GM12891 (cell line): ENCODE measurements around the gene ARMH3.

Experiments used
- PAX5 ChIP-seq: IDR thresholded peaks from 2 replicates; pipeline ENCODE4 v1.6.1; 2011; ENCODE audit warnings: low read length, moderate library complexity, mild to moderate bottlenecking; ENCODE audit not compliant: insufficient read depth, severe bottlenecking
- POLR2A ChIP-seq: IDR thresholded peaks from 2 replicates; pipeline ENCODE4 v1.6.1; 2011; ENCODE audit warnings: low read depth, low read length, control low read depth
- POLR2AphosphoS5 ChIP-seq: IDR thresholded peaks from 2 replicates; pipeline ENCODE4 v1.6.1; 2011; ENCODE audit warnings: low read depth, low read length, control low read depth
- POU2F2 ChIP-seq: IDR thresholded peaks from 2 replicates; pipeline ENCODE4 v1.6.1; 2011; ENCODE audit warnings: low read depth, mild to moderate bottlenecking, control low read depth, low read length, moderate library complexity
- SPI1 ChIP-seq: IDR thresholded peaks from 2 replicates; pipeline ENCODE4 v1.6.1; 2011; ENCODE audit warnings: low read depth, low read length, control low read depth
- TAF1 ChIP-seq: IDR thresholded peaks from 2 replicates; pipeline ENCODE4 v1.6.1; 2011; ENCODE audit warnings: low read depth, low read length, control low read depth

- TF ChIP-seq POLR2AphosphoS5: no peak
- TF ChIP-seq POLR2A: no peak
- no peak for TF ChIP-seq PAX5
- no peak for TF ChIP-seq TAF1
- TF ChIP-seq SPI1: no peak
- no peak for TF ChIP-seq POU2F2
These were observed 105.8 kb downstream of the ARMH3 start for GRCh38 chr10:101950213-101950612.
